VCaP (cell line): ENCODE measurements around the gene TNRC6A.
"Not testable (repeated sequence)": the region's sequence is repeated elsewhere in the genome, so short reads cannot be mapped to it uniquely, and the experiment has no call there.

Source experiments
- H3K27ac ChIP-seq: fragments of 450-650 bp; 2 replicates; pipeline ENCODE4 v1.5.1; 2017
- CTCF ChIP-seq: fragments of 450-650 bp; conservative IDR thresholded peaks from 2 replicates; pipeline ENCODE4 v1.5.1; 2017; ENCODE audit warnings: mild to moderate bottlenecking, moderate library complexity

TNRC6A gene

GRCh38 chr16:24839347-24839972, 110.0 kb downstream of the TNRC6A start:
- no peak overlapping the region for H3K27ac ChIP-seq
- no peak for TF ChIP-seq CTCF

GRCh38 chr16:24841291-24841690, 111.8 kb downstream of the TNRC6A start:
- no peak for TF ChIP-seq CTCF
- 0 out of 2 replicates have a peak overlapping the region, but pooled peaks have one; percentile 4 for H3K27ac ChIP-seq

GRCh38 chr16:24844101-24845030, 114.9 kb downstream of the TNRC6A start:
- no peak for TF ChIP-seq CTCF
- no peak overlapping the region for H3K27ac ChIP-seq

- not testable (repeated sequence) for H3K27ac ChIP-seq
These were observed 115.5 kb downstream of the TNRC6A start for GRCh38 chr16:24845031-24845365.

GRCh38 chr16:24845726-24846547, 116.5 kb downstream of the TNRC6A start, which contains the start of gene SLC5A11:
Gene SLC5A11 (plus strand): TSS chr16:24845963. CDS start chr16:24858644, 12,681 bp downstream.
- H3K27ac ChIP-seq = no peak within 1 kb of the TSS
- TF ChIP-seq CTCF = no peak

GRCh38 chr16:24846548-24847357, 117.3 kb downstream of the TNRC6A start:
- no peak for TF ChIP-seq CTCF
- H3K27ac ChIP-seq = no peak overlapping the region

- no peak for TF ChIP-seq CTCF
- H3K27ac ChIP-seq = no peak overlapping the region
These were observed 117.9 kb downstream of the TNRC6A start for GRCh38 chr16:24847358-24847664.
